NT2/D1 (cell line): ENCODE data around the gene TGM1.

Experiments
- YY1 ChIP-seq: IDR thresholded peaks from 2 replicates; pipeline ENCODE4 v1.6.1; 2011; ENCODE audit not compliant: insufficient read length, insufficient read depth
- ZNF274 ChIP-seq: IDR thresholded peaks from 2 replicates; pipeline ENCODE4 v1.6.1; 2011; ENCODE audit warnings: mild to moderate bottlenecking, low read depth, low read length

GRCh38 chr14:24297190-24297964 is 34.4 kb upstream of the TGM1 start:
- TF ChIP-seq YY1, result no peak
- TF ChIP-seq ZNF274, result no peak
